SW480 (cell line): ENCODE data around the gene GALNTL6.
"Not testable (repeated sequence)": the region's sequence is repeated elsewhere in the genome, so short reads cannot be mapped to it uniquely, and the experiment has no call there.

Source experiments
- DNase-seq: peaks from one replicate; pipeline ENCODE4 v3.0.0-alpha.2; 2016; ENCODE audit warnings: low spot score

GALNTL6 gene

DNA sequence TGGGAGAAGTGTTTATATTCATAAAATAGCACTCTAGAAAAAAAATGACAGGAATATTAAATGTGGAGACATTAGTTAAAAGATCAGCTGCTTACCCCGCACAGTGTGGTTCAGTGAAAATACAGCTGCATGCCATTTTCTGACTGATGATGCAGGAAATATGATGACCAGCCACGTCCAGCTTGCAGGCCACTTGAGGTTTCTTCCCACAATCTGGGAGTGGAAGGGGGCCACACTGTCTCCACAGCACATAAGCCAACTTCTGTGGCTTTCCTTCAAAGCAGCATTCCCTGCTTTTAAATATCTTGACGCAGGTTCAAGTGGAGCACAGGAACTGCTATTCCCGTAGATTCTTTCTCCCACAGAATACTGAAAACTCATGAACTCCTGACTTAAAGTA, 1182.0 kb downstream of the GALNTL6 start:
- no peak for DNase-seq

- no peak for DNase-seq
These were observed 1182.5 kb downstream of the GALNTL6 start for GRCh38 chr4:172995704-172996103.

GRCh38 chr4:172996571-172997216, 1183.5 kb downstream of the GALNTL6 start:
- DNase-seq: no peak

DNA sequence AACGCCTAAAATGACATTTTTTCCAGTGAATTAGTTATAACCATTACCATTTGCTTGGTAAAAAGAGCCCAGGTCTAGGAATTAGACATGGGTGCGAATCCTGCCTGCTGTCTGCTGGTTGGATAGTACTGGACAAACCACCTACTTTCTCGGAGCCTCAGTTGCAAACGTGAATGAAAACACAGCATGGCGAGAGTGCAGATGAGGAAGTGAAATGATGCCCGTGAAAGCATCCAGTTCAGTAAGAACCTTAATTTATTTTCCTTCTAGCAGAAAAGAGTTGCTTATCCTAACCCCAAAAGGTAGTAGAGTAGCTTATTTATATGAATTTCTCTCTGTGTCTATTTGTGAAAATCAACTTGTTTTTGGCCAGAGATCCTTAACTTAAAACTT, 1184.0 kb downstream of the GALNTL6 start:
- DNase-seq: no peak

DNA sequence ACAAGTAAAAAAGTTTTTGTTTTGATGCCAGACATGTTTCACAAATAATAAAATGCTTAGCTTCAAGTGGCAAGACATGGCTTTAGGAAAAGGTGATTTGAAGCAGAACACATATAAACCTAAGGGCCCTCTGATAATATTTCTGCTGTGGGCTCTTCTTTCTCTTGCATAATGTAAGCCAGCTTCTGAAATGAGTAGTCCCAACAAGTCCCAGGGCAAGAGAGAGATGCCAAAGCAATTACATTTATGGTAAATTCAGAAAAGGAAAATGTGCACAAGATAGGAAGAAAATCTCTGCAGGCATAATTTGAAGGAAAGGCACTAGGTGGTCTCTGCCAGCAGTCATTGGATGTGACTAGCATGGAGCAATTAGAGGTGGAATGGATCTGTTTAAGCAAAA, 1184.7 kb downstream of the GALNTL6 start:
- no peak for DNase-seq

GRCh38 chr4:172998527-172999469, 1185.6 kb downstream of the GALNTL6 start:
- DNase-seq: peak; percentile 26

GRCh38 chr4:173001571-173001970, 1188.4 kb downstream of the GALNTL6 start:
- DNase-seq: no peak

DNA sequence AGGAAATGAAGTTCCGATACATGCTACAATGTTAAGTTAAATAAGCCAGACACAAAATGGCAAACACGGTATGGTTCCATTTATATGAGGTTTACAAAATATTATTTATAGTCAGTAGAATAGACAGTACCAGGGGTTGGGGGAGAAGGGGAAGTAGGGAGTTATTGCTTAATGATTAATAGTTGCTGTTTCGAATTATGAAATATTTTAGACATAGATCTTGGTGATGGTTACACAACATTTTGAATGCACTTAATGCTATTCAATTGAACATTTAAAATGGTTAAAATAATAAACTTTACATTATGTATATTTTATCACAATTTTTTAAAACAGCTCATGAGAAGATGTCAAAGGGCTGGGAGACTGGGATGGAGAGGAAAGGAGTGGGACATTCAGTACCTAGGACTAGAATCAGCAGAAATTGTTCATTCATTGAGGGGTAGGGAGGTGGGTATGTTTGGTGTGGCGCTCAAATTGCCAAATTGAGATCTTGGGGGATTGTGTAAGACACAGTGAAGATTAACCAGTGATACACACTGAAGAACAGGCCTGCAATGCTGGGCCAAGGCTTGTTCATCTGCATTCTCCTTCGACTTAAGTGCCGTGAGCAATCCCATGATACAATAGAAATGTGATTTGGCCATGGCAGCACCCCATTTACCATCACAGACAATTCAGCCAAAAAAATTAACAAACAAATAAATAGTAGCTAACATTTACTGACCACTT, 1189.8 kb downstream of the GALNTL6 start:
- DNase-seq: no peak

DNA sequence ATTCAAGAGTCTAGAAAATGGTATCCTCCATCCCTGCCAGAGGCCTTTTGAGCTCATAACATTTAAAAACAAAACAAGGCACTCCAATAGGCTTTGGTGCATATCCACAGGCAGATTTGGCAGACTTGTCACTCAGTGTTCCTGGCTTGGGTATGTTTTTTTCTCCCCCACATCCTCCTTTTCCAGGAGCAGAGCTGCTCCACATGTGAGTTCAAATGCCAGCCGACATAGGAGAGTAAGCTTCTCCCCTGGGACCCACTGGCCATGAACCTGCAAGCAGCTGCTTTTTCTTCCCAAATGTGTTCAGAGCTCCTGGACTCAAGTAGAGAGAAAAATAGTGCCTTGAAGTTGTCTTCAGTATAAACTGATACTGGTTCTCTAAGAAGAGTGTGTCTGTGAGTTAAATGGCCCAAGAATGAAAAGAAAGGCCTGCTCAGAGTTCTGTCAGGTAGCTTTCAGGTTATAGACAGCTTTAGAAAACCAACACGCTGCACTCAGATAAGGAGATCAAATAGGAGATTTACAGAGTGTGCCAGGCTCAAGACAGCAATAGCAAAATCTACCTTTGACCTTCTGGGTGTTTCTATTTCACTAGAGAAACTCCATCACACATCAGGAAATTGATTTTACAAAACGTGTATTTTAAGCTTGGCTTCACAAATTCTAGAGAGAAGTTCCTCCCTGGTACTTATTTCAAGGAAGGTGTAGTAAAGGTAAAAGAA, 1192.9 kb downstream of the GALNTL6 start:
- no peak for DNase-seq

DNA sequence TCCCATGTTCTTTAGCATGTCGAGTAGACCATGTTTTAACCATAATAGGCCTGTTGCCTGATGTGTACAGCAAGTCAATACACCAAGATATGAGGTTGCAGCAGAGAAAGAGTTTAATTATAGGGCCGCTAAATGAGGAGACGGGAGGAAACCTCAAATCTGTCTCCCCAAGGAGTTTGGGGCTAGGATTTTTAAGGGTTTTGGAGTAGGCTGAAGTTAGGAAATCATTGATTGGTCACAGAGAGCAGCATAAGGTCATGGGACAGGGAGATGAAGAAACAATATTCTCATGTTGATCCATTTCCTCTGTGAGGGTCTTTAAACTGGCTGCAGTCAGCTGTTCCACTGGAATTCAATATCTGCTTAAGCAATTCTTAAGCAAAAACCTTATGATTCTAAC, 1195.2 kb downstream of the GALNTL6 start:
- no peak for DNase-seq

DNA sequence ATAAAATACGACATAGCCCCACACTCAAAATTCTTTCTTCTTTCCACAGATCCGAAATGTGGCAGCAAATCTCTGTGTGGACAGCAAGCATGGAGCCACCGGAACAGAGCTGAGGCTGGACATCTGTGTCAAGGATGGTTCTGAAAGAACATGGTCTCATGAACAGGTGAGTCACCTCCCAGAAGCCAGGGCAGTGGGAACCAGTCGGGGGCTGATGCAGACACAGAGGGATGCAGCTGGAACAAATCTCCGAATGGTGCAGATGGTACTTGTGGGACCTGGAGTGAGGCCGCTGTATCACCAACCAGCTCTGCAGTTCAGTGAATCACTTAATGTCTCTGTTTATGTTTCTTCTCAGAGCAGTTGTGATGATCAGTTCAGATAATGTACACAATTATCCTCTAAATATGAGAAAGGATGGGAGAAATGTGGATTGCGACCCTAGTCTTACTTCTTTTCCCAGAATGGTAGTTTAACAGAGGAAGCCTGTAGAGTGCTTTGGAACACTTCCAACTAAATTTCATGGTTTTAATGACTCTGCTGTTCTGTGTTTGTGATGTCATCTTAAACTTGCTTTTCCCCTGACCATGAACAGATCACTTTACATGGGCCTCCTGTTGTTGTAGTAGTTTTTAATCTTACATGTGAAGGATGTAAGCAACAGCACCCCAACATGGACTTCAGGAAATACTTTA, 1196.1 kb downstream of the GALNTL6 start:
- no peak for DNase-seq

DNA sequence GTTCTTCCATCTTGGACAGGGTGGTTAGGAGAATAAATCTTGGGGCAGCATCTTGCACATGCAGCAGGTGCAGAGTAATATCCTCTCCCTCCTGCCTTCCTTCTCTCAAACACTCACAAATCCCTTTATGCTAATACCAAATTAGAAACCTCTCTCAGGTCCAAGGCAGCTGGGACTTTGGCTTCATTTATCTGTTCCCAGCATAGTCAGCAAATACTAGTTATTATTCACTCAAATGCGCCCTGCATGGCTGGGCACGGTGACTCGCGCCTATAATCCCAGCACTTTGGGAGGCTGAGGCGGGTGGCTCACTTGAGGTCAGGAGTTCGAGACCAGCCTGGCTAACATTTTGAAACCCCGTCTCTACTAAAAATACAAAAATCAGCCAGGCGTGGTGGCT, 1199.4 kb downstream of the GALNTL6 start:
- DNase-seq: no peak

GRCh38 chr4:173013232-173013930, 1200.2 kb downstream of the GALNTL6 start:
- peak; percentile 32 for DNase-seq

GRCh38 chr4:173014113-173014558, 1200.9 kb downstream of the GALNTL6 start:
- DNase-seq: peak; percentile 8

DNA sequence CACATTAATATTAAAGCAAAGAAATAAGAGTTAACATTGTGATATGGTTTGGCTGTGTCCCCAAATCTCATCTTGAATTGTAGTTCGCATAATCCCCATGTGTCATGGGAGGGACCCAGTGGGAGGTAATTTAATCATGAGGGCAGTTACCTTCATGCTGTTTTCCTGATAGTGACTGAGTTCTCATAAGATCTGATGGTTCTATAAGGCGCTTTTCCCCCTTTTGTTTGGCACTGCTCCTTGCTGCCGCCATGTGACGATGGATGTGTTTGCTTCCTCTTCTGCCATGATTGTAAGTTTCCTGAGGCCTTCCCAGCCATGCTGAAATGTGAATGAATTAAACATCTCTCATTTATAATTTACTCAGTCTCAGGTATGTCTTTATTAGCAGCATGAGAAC, 1201.6 kb downstream of the GALNTL6 start:
- no peak for DNase-seq

DNA sequence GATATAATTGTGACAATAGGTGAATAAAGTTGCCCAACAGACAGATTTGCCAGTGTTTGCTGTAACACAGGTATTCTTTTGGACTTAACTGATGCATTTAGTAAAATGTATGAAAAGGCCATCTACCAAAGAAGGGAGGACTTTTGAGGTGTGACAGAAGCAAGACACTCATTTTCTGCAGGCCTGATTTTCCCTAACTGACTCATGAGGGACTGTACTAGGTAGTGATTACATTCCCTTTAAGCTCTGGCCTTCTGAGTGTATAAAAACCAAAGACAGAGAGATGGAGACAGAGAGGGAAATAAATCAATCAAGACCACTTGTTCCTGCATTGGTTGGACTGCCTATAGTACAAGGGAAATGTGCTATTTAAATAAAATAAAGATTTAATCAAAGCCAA, 1204.6 kb downstream of the GALNTL6 start:
- no peak for DNase-seq

- no peak for DNase-seq
These were observed 1205.2 kb downstream of the GALNTL6 start for GRCh38 chr4:173018446-173018845.

- no peak for DNase-seq
These were observed 1206.5 kb downstream of the GALNTL6 start for GRCh38 chr4:173019664-173020063.

- not testable (repeated sequence) for DNase-seq
These were observed 1208.8 kb downstream of the GALNTL6 start for GRCh38 chr4:173021746-173022573.

GRCh38 chr4:173024203-173024602, 1211.0 kb downstream of the GALNTL6 start:
- DNase-seq: no peak
